Activated gamma-delta T cell treated with anti-CD3 and anti-CD28 coated beads, Interleukin-2, amount 50 U/mL, for 16 hours (primary cell): Measurements from ENCODE around the gene RTF2.
"Not testable (repeated sequence)": the region's sequence is repeated elsewhere in the genome, so short reads cannot be mapped to it uniquely, and the experiment has no call there.

ENCODE experiments used
- DNase-seq: peaks from one replicate; pipeline ENCODE4 v3.0.0-alpha.2; 2020; ENCODE audit warnings: low read depth

RTF2 gene

GRCh38 chr20:56552911-56553629, 84.6 kb downstream of the RTF2 start:
- DNase-seq, result no peak

GRCh38 chr20:56554869-56555268, 86.4 kb downstream of the RTF2 start:
- DNase-seq, result no peak

GRCh38 chr20:56558968-56559367, 90.5 kb downstream of the RTF2 start:
- DNase-seq, result no peak

GRCh38 chr20:56564526-56564925, 96.1 kb downstream of the RTF2 start:
- DNase-seq, result not testable (repeated sequence)

- DNase-seq, result no peak
These were observed 97.1 kb downstream of the RTF2 start for GRCh38 chr20:56565511-56565910.

- DNase-seq, result no peak
These were observed 98.2 kb downstream of the RTF2 start for GRCh38 chr20:56566621-56567020.
